Lung (tissue), 12 donors: ENCODE measurements around the gene TMEM250. TPM values are rescaled to one million over a fixed set of nuclear protein-coding genes. Genes with fewer than 3 reads are reported as not detected.

ENCODE experiments used
- ATAC-seq: fragments of 200-7000 bp; cut with Tn5 transposase; one replicate; pipeline ENCODE4 v1.9.1; 2020; ENCODE audit warnings: moderate number of reproducible peaks; ENCODE audit not compliant: insufficient read depth, low FRiP score
- DNase-seq, 3 donors: peaks; one replicate each; pipeline ENCODE4 v3.0.0-alpha.2; 2013 to 2017
- H3K27ac ChIP-seq, 2 donors: one replicate each; pipeline ENCODE4 v1.5.1; 2013; ENCODE audit warnings: mild to moderate bottlenecking in 2 of 2, moderate library complexity in 2 of 2, control low read depth in 1 of 2, inconsistent platforms in 1 of 2, low read depth in 1 of 2, low read length in 1 of 2
- H3K27me3 ChIP-seq, 3 donors: one replicate each; pipeline ENCODE4 v1.5.1; 2013; ENCODE audit warnings: low read length in 2 of 3; ENCODE audit not compliant: control insufficient read depth in 3 of 3, insufficient read depth in 3 of 3
- H3K36me3 ChIP-seq, 4 donors: one replicate each; pipeline ENCODE4 v1.5.1; 2013; ENCODE audit warnings: low read length in 4 of 4, mild to moderate bottlenecking in 1 of 4, moderate library complexity in 1 of 4; ENCODE audit not compliant: control insufficient read depth in 4 of 4, insufficient read depth in 4 of 4
- H3K4me1 ChIP-seq, 5 donors: one replicate each; pipeline ENCODE4 v1.5.1; 2013; ENCODE audit warnings: low read length in 5 of 5, mild to moderate bottlenecking in 2 of 5, moderate library complexity in 1 of 5; ENCODE audit not compliant: control insufficient read depth in 5 of 5, insufficient read depth in 5 of 5
- H3K4me3 ChIP-seq: one replicate; pipeline ENCODE4 v1.5.1; 2013; ENCODE audit warnings: mild to moderate bottlenecking, control low read depth, moderate library complexity
- H3K9ac ChIP-seq, 2 donors: one replicate each; pipeline ENCODE4 v1.5.1; 2013; ENCODE audit warnings: low read length in 2 of 2, control low read depth in 1 of 2; ENCODE audit not compliant: insufficient read depth in 1 of 2
- H3K9me3 ChIP-seq, 4 donors: one replicate each; pipeline ENCODE4 v1.5.1; 2013; ENCODE audit warnings: low read length in 3 of 4, mild to moderate bottlenecking in 1 of 4, moderate library complexity in 1 of 4; ENCODE audit not compliant: control insufficient read depth in 4 of 4, insufficient read depth in 3 of 4
- CTCF ChIP-seq: IDR thresholded peaks from 2 replicates; pipeline ENCODE4 v1.5.1; 2012; ENCODE audit warnings: mild to moderate bottlenecking; ENCODE audit errors: control extremely low read depth, extremely low read depth
- WGBS, 2 donors: extraction: QIAGEN DNeasy Blood & Tissue Kit; methylation state at CpG; one replicate each; pipeline ENCODE4 v1.1.7; 2013; 5-methylcytosine and 5-hydroxymethylcytosine counted together
- polyA plus RNA-seq, 2 donors: library from polyadenylated mRNA; stranded (reverse); fragments of 200-250 nt; gene quantifications; one replicate each; pipeline ENCODE4 v1.2.1, GENCODE V29; 2013
- total RNA-seq, 2 donors: library from RNA; depleted of rRNA in 1 of 2; stranded (reverse); fragments of >200 nt in 1 of 2; gene quantifications; one replicate each; pipeline ENCODE4 v1.2.1, GENCODE V29; 2014 to 2021
- donor health status: control.
- donor health status: control.
- donor health status: Bipolar disorder and iron deficiency.
- donor health status: healthy.
- donor health status: DM: yes; HTN: yes; CAD: no.

The TMEM250 gene
- total and polyA plus RNA-seq, 4 donors, result 13.0 to 47.9 (median 27.2) TPM

GRCh38 chr9:136074706-136075105 is 44.0 kb downstream of the TMEM250 start:
- DNase-seq (no peak), ATAC-seq (no peak)
- no peak overlapping the region for H3K4me3 ChIP-seq
- no peak overlapping the region for H3K27ac ChIP-seq
- no peak overlapping the region for H3K9ac ChIP-seq
- 93% methylated on average over 28 of the region's 28 CpGs for WGBS, 2 donors
- no peaks in the 10 kb centered on the region for H3K27me3 ChIP-seq
- H3K4me1 ChIP-seq, result peaks cover 0 to 7% (median 0%) of the 10 kb centered on the region in 5 donors
- no peak for TF ChIP-seq CTCF
- H3K9me3 ChIP-seq, result no peaks in the 10 kb centered on the region
- H3K36me3 ChIP-seq, result peaks cover 0 to 9% (median 0%) of the 10 kb centered on the region in 4 donors

Other genes starting within 250 kb of the TMEM250 start
- 10 to 100 TPM; 21.1 to 29.8 TPM for gene CAMSAP1, start 211.3 kb downstream of the TMEM250 start, total RNA-seq
- gene CAMSAP1, start 211.3 kb downstream of the TMEM250 start, polyA plus RNA-seq, result 1 to 10 TPM; 5.0 to 9.1 TPM
- 10 to 100 TPM; 39.2 to 49.5 TPM for gene UBAC1, start 157.5 kb downstream of the TMEM250 start, total RNA-seq
- gene UBAC1, start 157.5 kb downstream of the TMEM250 start, polyA plus RNA-seq, result 10 to 100 TPM; 37.8 to 40.1 TPM
- gene NACC2, start 23.6 kb downstream of the TMEM250 start, total RNA-seq, result 10 to 100 TPM in 1 of 2 donors, 1 to 10 TPM in 1; 5.9 to 32.7 TPM
- gene NACC2, start 23.6 kb downstream of the TMEM250 start, polyA plus RNA-seq, result 10 to 100 TPM in 1 of 2 donors, 1 to 10 TPM in 1; 9.1 to 12.0 TPM
- gene LHX3, start 86.3 kb upstream of the TMEM250 start, total RNA-seq, result not detected
- gene LHX3, start 86.3 kb upstream of the TMEM250 start, polyA plus RNA-seq, result not detected
- gene QSOX2, start 126.9 kb upstream of the TMEM250 start, total RNA-seq, result 10 to 100 TPM; 10.4 to 12.2 TPM
- 10 to 100 TPM in 1 of 2 donors, 1 to 10 TPM in 1; 4.9 to 10.3 TPM for gene QSOX2, start 126.9 kb upstream of the TMEM250 start, polyA plus RNA-seq
- gene CCDC187, start 185.2 kb upstream of the TMEM250 start, total RNA-seq, result 10 to 100 TPM; 11.4 to 16.8 TPM
- gene CCDC187, start 185.2 kb upstream of the TMEM250 start, polyA plus RNA-seq, result 1 to 10 TPM; 2.0 to 2.1 TPM
- gene GPSM1, start 208.7 kb upstream of the TMEM250 start, total RNA-seq, result 10 to 100 TPM; 28.5 to 41.6 TPM
- gene GPSM1, start 208.7 kb upstream of the TMEM250 start, polyA plus RNA-seq, result 10 to 100 TPM; 12.6 to 16.8 TPM
- gene DNLZ, start 244.9 kb upstream of the TMEM250 start, total RNA-seq, result 10 to 100 TPM in 1 of 2 donors, 1 to 10 TPM in 1; 7.7 to 34.3 TPM
- 10 to 100 TPM; 13.1 to 20.6 TPM for gene DNLZ, start 244.9 kb upstream of the TMEM250 start, polyA plus RNA-seq